ENCODE data around the gene ZNF682.
"Not testable (repeated sequence)": the region's sequence is repeated elsewhere in the genome, so short reads cannot be mapped to it uniquely, and the experiment has no call there.

GRCh38 chr19:20058738-20059137 is 19.4 kb upstream of the ZNF682 start:
- TF ChIP-seq CTCF (conservative IDR thresholded peaks at IDR 0.05; ENCODE audit: low read depth, low read length); MAFK (IDR thresholded peaks at IDR 0.05; ENCODE audit: low read depth, low read length); POLR2A (IDR thresholded peaks at IDR 0.05; ENCODE audit: low read depth, low read length); MAZ (IDR thresholded peaks at IDR 0.05; ENCODE audit: borderline replicate concordance, low read depth, low read length); RCOR1 (IDR thresholded peaks at IDR 0.05; ENCODE audit: insufficient replicate concordance, low read length); RFX5 (IDR thresholded peaks at IDR 0.05; ENCODE audit: low read depth, low read length); SMC3 (IDR thresholded peaks at IDR 0.05; ENCODE audit: low read depth, low read length): not testable (repeated sequence)
